Activated CD8-positive, alpha-beta T cell treated with anti-CD3 and anti-CD28 coated beads for 36 hours (primary cell): Measurements from ENCODE around the gene CXorf58. TPM values are rescaled to one million over a fixed set of nuclear protein-coding genes. Genes with fewer than 3 reads are reported as not detected.

Experiments
- ATAC-seq: fragments of 200-7000 bp; cut with Tn5 transposase; one replicate; pipeline ENCODE4 v1.10.0; 2021; ENCODE audit warnings: mild to moderate bottlenecking, moderate library complexity
- CTCF ChIA-PET: fragments of 350-600 bp; sonication (Branson Sonifier 250); formaldehyde crosslinking; loops from one replicate; lab custom pipeline; 2021; ENCODE audit warnings: antibody characterized with exemption; lab: Charles Lee
- POLR2A ChIA-PET: fragments of 350-600 bp; sonication (Branson Sonifier 250); formaldehyde crosslinking; loops from one replicate; lab custom pipeline; 2021; ENCODE audit warnings: antibody characterized with exemption; lab: Charles Lee
- DNase-seq: peaks from one replicate; pipeline ENCODE4 v3.0.0-alpha.2; 2020
- H3K27ac Mint-ChIP-seq: one replicate; pipeline ENCODE4 v1.8.0; 2021; ENCODE audit warnings: mild to moderate bottlenecking, mixed read lengths
- H3K27me3 Mint-ChIP-seq: one replicate; pipeline ENCODE4 v1.8.0; 2021; ENCODE audit warnings: mixed read lengths
- H3K36me3 Mint-ChIP-seq: one replicate; pipeline ENCODE4 v1.8.0; 2021; ENCODE audit warnings: low read depth, mixed read lengths
- H3K4me1 Mint-ChIP-seq: one replicate; pipeline ENCODE4 v1.8.0; 2021; ENCODE audit warnings: low read depth, mixed read lengths
- H3K4me3 Mint-ChIP-seq: one replicate; pipeline ENCODE4 v1.8.0; 2021; ENCODE audit warnings: mild to moderate bottlenecking, moderate library complexity, mixed read lengths
- H3K9me3 Mint-ChIP-seq: one replicate; pipeline ENCODE4 v1.8.0; 2021; ENCODE audit warnings: mixed read lengths
- intact Hi-C: fragments of 100-400 bp; cut with micrococcal nuclease; formaldehyde crosslinking; loops from one replicate; pipeline ENCODE4 v1.10.0; 2022
- total RNA-seq, 2 experiments: library from RNA; stranded (reverse); gene quantifications; one replicate each; pipeline ENCODE4 v1.2.3, GENCODE V29; 2021
- TF ChIP-seq, protein P1 (sequence below): fragments of 200-600 bp; IDR thresholded peaks from one replicate; pipeline ENCODE4 v1.8.0; 2022; ENCODE audit warnings: antibody characterized with exemption, mild to moderate bottlenecking

Gene CXorf58
- total RNA-seq, 2 experiments from 2014 or later: 0.14 TPM; not detected in 1

GRCh38 chrX:23981222-23981621 is 73.4 kb downstream of the CXorf58 start:
- ATAC-seq (no peak), DNase-seq (no peak)
- Mint-ChIP-seq H3K27ac (no peak overlapping the region), H3K36me3 (peaks cover 12% of the 10 kb centered on the region), H3K4me3 (no peak overlapping the region), H3K9me3 (no peaks in the 10 kb centered on the region), H3K4me1 (peaks cover 9% of the 10 kb centered on the region), H3K27me3 (no peaks in the 10 kb centered on the region)
- intact Hi-C loops: no loop called here
- ChIA-PET POLR2A (no interaction called here), CTCF (interaction anchor here (1.1 kb wide), 1 partner anchor 45 kb away, joined by 3 read pairs; no protein-coding TSS in a partner anchor)
- TF ChIP-seq, protein P1, sequence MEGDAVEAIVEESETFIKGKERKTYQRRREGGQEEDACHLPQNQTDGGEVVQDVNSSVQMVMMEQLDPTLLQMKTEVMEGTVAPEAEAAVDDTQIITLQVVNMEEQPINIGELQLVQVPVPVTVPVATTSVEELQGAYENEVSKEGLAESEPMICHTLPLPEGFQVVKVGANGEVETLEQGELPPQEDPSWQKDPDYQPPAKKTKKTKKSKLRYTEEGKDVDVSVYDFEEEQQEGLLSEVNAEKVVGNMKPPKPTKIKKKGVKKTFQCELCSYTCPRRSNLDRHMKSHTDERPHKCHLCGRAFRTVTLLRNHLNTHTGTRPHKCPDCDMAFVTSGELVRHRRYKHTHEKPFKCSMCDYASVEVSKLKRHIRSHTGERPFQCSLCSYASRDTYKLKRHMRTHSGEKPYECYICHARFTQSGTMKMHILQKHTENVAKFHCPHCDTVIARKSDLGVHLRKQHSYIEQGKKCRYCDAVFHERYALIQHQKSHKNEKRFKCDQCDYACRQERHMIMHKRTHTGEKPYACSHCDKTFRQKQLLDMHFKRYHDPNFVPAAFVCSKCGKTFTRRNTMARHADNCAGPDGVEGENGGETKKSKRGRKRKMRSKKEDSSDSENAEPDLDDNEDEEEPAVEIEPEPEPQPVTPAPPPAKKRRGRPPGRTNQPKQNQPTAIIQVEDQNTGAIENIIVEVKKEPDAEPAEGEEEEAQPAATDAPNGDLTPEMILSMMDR: no peak

- TF ChIP-seq, protein P1: no peak
- DNase-seq: no peak
- no peak overlapping the region for H3K27ac Mint-ChIP-seq
- H3K36me3 Mint-ChIP-seq: peaks cover 14% of the 10 kb centered on the region
- CTCF ChIA-PET: no interaction called here
- POLR2A ChIA-PET: no interaction called here
- intact Hi-C loops: no loop called here
- no peak for ATAC-seq
- H3K4me1 Mint-ChIP-seq: peaks cover 9% of the 10 kb centered on the region
- H3K9me3 Mint-ChIP-seq: no peaks in the 10 kb centered on the region
- H3K27me3 Mint-ChIP-seq: no peaks in the 10 kb centered on the region
- H3K4me3 Mint-ChIP-seq: no peak overlapping the region
Observed at GRCh38 chrX:23981711-23982110, 73.9 kb downstream of the CXorf58 start.

DNA sequence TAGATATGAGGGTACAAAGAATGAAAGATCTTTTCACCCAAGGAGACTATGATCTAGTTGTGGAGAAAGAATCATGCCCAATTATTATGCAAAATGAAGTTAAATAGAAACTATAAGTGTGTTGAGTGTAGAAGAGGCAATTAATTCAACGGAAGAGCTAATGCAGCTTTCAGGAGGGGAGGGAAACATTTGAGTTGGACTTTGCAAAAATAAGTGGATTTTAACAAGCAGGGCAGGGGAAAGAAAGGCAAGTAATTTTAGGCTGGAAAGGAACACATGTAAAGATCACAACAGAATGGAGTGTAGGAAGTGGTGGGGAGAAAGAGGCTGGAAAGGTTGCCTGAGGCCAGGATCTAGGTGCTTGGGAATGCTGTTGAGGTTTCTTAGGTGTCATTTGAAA is 75.1 kb downstream of the CXorf58 start:
- Mint-ChIP-seq H3K36me3 (peaks cover 19% of the 10 kb centered on the region), H3K4me3 (no peak overlapping the region)
- POLR2A ChIA-PET: no interaction called here

More for the DNA sequence above, 75.1 kb downstream of the CXorf58 start:
- no peak for DNase-seq
- H3K4me1 Mint-ChIP-seq: peaks cover 9% of the 10 kb centered on the region
- TF ChIP-seq, protein P1: no peak
- CTCF ChIA-PET: no interaction called here
- H3K27me3 Mint-ChIP-seq: no peaks in the 10 kb centered on the region
- H3K9me3 Mint-ChIP-seq: no peaks in the 10 kb centered on the region
- no peak for ATAC-seq
- intact Hi-C loops: no loop called here
- no peak overlapping the region for H3K27ac Mint-ChIP-seq

Other genes starting within 250 kb of the CXorf58 start
- gene PRDX4, start 240.5 kb upstream of the CXorf58 start, total RNA-seq: 10 to 100 TPM; 39.6 to 42.0 TPM
- 10 to 100 TPM; 28.1 to 28.3 TPM for gene ACOT9, start 164.7 kb upstream of the CXorf58 start, total RNA-seq
- gene SAT1, start 124.8 kb upstream of the CXorf58 start, total RNA-seq: 100 to 1,000 TPM in 1 of 2 experiments, 10 to 100 TPM in 1; 94.1 to 101 TPM
- gene APOO, start 68 bp upstream of the CXorf58 start, total RNA-seq: 10 to 100 TPM; 34.1 to 35.7 TPM
- 10 to 100 TPM; 13.1 to 14.0 TPM for gene KLHL15, start 119.2 kb downstream of the CXorf58 start, total RNA-seq
- 100 to 1,000 TPM; 350 to 366 TPM for gene EIF2S3, start 146.9 kb downstream of the CXorf58 start, total RNA-seq
- 10 to 100 TPM; 38.8 to 40.4 TPM for gene ZFX, start 241.7 kb downstream of the CXorf58 start, total RNA-seq